ENCODE measurements around the gene CDX1. TPM values are rescaled to one million over a fixed set of nuclear protein-coding genes. Genes with fewer than 3 reads are reported as not detected.

CDX1 gene
- polyA plus RNA-seq, 1 experiment, result 0.97 TPM

DNA sequence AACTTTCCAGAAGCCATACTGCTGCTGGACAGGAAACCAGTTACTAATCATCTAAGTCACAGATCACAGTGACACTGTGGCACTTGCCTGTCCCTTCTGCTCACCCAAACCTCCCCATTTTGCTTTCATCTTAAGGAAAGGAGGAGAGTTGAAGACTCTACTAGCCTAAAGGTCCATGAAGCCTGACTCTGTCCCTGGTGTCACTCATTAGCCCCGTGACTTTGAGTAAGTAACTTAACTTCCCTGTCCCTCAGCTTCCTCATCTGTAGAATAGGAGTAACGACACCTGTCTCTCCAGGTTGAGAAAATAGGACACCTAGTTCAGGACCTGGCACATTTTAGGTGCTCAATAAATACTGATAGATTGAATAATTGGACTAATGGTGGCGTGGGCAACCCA, 22.7 kb downstream of the CDX1 start:
- Histone ChIP-seq H3K4me3 (ENCODE audit: low read depth, low read length) (no peak overlapping the region), H3K27me3 (ENCODE audit: control insufficient read depth, insufficient read depth, low read length) (peaks cover 37% of the 10 kb centered on the region), H3K36me3 (ENCODE audit: control insufficient read depth, insufficient read depth, low read length) (no peaks in the 10 kb centered on the region)
- ChIA-PET POLR2A (no interaction called here), CTCF (interaction anchor here (0.9 to 1.2 kb wide), 2 partner anchors 12 to 16 kb away, joined by 3 to 5 read pairs; no protein-coding TSS in a partner anchor)
- DNase-seq (ENCODE audit: low read depth), result no peak
- no peak for TF ChIP-seq CTCF (IDR thresholded peaks at IDR 0.05; ENCODE audit: insufficient read depth, low read depth, low read length)

GRCh38 chr5:150189728-150190502, 23.3 kb downstream of the CDX1 start, which contains the start of gene SLC6A7:
TSS of gene SLC6A7 (plus strand) at chr5:150190062. CDS start at chr5:150190328, 266 bp downstream.
- POLR2A ChIA-PET, result no interaction called here
- no peak for DNase-seq (ENCODE audit: low read depth)
- peaks cover 37% of the 10 kb centered on the region for H3K27me3 ChIP-seq (ENCODE audit: control insufficient read depth, insufficient read depth, low read length)

DNA sequence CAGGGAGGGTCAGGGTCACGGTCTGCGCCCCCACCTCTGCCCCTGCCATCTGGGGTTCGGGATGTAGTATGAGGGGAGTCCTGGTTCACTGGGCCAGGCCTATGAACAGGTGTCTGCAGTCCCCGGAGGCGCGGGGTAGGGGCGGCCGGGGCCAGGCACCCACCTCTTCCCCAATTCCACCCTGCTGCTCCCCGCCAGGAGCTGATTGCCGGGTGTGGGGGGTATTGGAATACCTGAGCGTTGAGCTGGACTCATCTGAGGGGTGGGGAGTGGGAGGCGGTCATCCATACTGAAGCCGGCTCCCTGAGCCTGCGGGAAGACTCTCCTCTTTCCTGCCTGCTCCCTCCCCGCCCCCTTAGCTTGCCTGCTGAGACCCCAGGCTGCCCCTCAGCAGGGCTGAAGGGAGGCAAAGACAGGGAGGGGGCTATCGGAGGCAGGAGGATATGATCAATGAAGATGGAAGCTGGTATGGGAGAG, 24.0 kb downstream of the CDX1 start:
- no peak overlapping the region for H3K4me3 ChIP-seq (ENCODE audit: low read depth, low read length)
- ChIA-PET POLR2A (no interaction called here), CTCF (interaction anchor here (0.6 to 1.5 kb wide), 4 partner anchors 13 to 67 kb away, joined by 3 to 5 read pairs (median 4); no protein-coding TSS in a partner anchor)
- no peak for TF ChIP-seq CTCF (IDR thresholded peaks at IDR 0.05; ENCODE audit: insufficient read depth, low read depth, low read length)
- H3K36me3 ChIP-seq (ENCODE audit: control insufficient read depth, insufficient read depth, low read length), result no peaks in the 10 kb centered on the region
- peaks cover 37% of the 10 kb centered on the region for H3K27me3 ChIP-seq (ENCODE audit: control insufficient read depth, insufficient read depth, low read length)
- no peak for DNase-seq (ENCODE audit: low read depth)

More at GRCh38 chr5:150189728-150190502, 23.3 kb downstream of the CDX1 start, which contains the start of gene SLC6A7:
- no peak for TF ChIP-seq CTCF (IDR thresholded peaks at IDR 0.05; ENCODE audit: insufficient read depth, low read depth, low read length)
- CTCF ChIA-PET, result interaction anchor here (0.6 to 1.5 kb wide), 4 partner anchors 13 to 66 kb away, joined by 3 to 5 read pairs (median 4); no protein-coding TSS in a partner anchor
- no peak within 1 kb of the TSS for H3K4me3 ChIP-seq (ENCODE audit: low read depth, low read length)
- H3K36me3 ChIP-seq (ENCODE audit: control insufficient read depth, insufficient read depth, low read length), result no peaks in the 10 kb centered on the region

- CTCF ChIA-PET, result interaction anchor here (1.1 to 1.5 kb wide), 2 partner anchors 15 to 31 kb away, joined by 4 to 5 read pairs; no protein-coding TSS in a partner anchor
- no peak for TF ChIP-seq CTCF (IDR thresholded peaks at IDR 0.05; ENCODE audit: insufficient read depth, low read depth, low read length)
- DNase-seq (ENCODE audit: low read depth), result no peak
Measured at GRCh38 chr5:150190987-150191386, 24.4 kb downstream of the CDX1 start.

GRCh38 chr5:150192462-150192861, 25.9 kb downstream of the CDX1 start:
- ChIA-PET POLR2A (no interaction called here), CTCF (interaction anchor here (0.9 to 1.4 kb wide), 4 partner anchors 11 to 60 kb away, joined by 3 read pairs; no protein-coding TSS in a partner anchor)
- peaks cover 39% of the 10 kb centered on the region for H3K27me3 ChIP-seq (ENCODE audit: control insufficient read depth, insufficient read depth, low read length)

More at GRCh38 chr5:150190987-150191386, 24.4 kb downstream of the CDX1 start:
- peaks cover 39% of the 10 kb centered on the region for H3K27me3 ChIP-seq (ENCODE audit: control insufficient read depth, insufficient read depth, low read length)
- POLR2A ChIA-PET, result no interaction called here
- H3K4me3 ChIP-seq (ENCODE audit: low read depth, low read length), result no peak overlapping the region
- no peaks in the 10 kb centered on the region for H3K36me3 ChIP-seq (ENCODE audit: control insufficient read depth, insufficient read depth, low read length)

More at GRCh38 chr5:150192462-150192861, 25.9 kb downstream of the CDX1 start:
- DNase-seq (ENCODE audit: low read depth), result no peak
- no peaks in the 10 kb centered on the region for H3K36me3 ChIP-seq (ENCODE audit: control insufficient read depth, insufficient read depth, low read length)
- no peak for TF ChIP-seq CTCF (IDR thresholded peaks at IDR 0.05; ENCODE audit: insufficient read depth, low read depth, low read length)
- H3K4me3 ChIP-seq (ENCODE audit: low read depth, low read length), result no peak overlapping the region
